ENCODE data around the gene TRO.

The TRO gene

GRCh38 chrX:54920610-54921426, at the start of gene TRO:
TSS of gene TRO (plus strand) at chrX:54920824. CDS start at chrX:54922247, 1,423 bp downstream.
- no peak for DNase-seq (ENCODE audit: low read depth in 2 of 3, low spot score in 2 of 3)

- DNase-seq (ENCODE audit: low read depth in 2 of 3, low spot score in 2 of 3), result no peak
Measured at GRCh38 chrX:54885740-54886139, 34.9 kb upstream of the TRO start.

- DNase-seq (ENCODE audit: low read depth in 2 of 3, low spot score in 2 of 3), result no peak
Measured at GRCh38 chrX:54891573-54891972, 29.1 kb upstream of the TRO start.

GRCh38 chrX:54894159-54894558, 26.5 kb upstream of the TRO start:
- no peak for DNase-seq (ENCODE audit: low read depth in 2 of 3, low spot score in 2 of 3)

- no peak for DNase-seq (ENCODE audit: low read depth in 2 of 3, low spot score in 2 of 3)
Measured at GRCh38 chrX:54909941-54910340, 10.7 kb upstream of the TRO start.

GRCh38 chrX:54921427-54922021, 900 bp downstream of the TRO start:
- DNase-seq (ENCODE audit: low read depth in 2 of 3, low spot score in 2 of 3), result peak in 2 of 3 experiments; percentile 14 to 36

GRCh38 chrX:54922547-54922946, 1.9 kb downstream of the TRO start:
- DNase-seq (ENCODE audit: low read depth in 2 of 3, low spot score in 2 of 3), result no peak

GRCh38 chrX:54923376-54923775, 2.8 kb downstream of the TRO start:
- no peak for DNase-seq (ENCODE audit: low read depth in 2 of 3, low spot score in 2 of 3)

- DNase-seq (ENCODE audit: low read depth in 2 of 3, low spot score in 2 of 3), result no peak
Measured at GRCh38 chrX:54926978-54927377, 6.4 kb downstream of the TRO start.

- no peak for DNase-seq (ENCODE audit: low read depth in 2 of 3, low spot score in 2 of 3)
Measured at GRCh38 chrX:54928876-54929275, 8.3 kb downstream of the TRO start.

- DNase-seq (ENCODE audit: low read depth in 2 of 3, low spot score in 2 of 3), result no peak
Measured at GRCh38 chrX:54930291-54931049, 9.8 kb downstream of the TRO start.

GRCh38 chrX:54931107-54931506, 10.5 kb downstream of the TRO start:
- DNase-seq (ENCODE audit: low read depth in 2 of 3, low spot score in 2 of 3), result no peak

- DNase-seq (ENCODE audit: low read depth in 2 of 3, low spot score in 2 of 3), result no peak
Measured at GRCh38 chrX:54933150-54933826, 12.7 kb downstream of the TRO start.

GRCh38 chrX:54934058-54934457, 13.4 kb downstream of the TRO start:
- DNase-seq (ENCODE audit: low read depth in 2 of 3, low spot score in 2 of 3), result no peak

GRCh38 chrX:54934890-54935289, 14.3 kb downstream of the TRO start:
- DNase-seq (ENCODE audit: low read depth in 2 of 3, low spot score in 2 of 3), result no peak

GRCh38 chrX:54935306-54935705, 14.7 kb downstream of the TRO start:
- DNase-seq (ENCODE audit: low read depth in 2 of 3, low spot score in 2 of 3), result no peak

GRCh38 chrX:54937416-54937815, 16.8 kb downstream of the TRO start:
- no peak for DNase-seq (ENCODE audit: low read depth in 2 of 3, low spot score in 2 of 3)

GRCh38 chrX:54944816-54945215, 24.2 kb downstream of the TRO start:
- DNase-seq (ENCODE audit: low read depth in 2 of 3, low spot score in 2 of 3), result no peak

GRCh38 chrX:54945224-54945623, 24.6 kb downstream of the TRO start:
- DNase-seq (ENCODE audit: low read depth in 2 of 3, low spot score in 2 of 3), result no peak

- DNase-seq (ENCODE audit: low read depth in 2 of 3, low spot score in 2 of 3), result no peak
Measured at GRCh38 chrX:54950730-54951375, 30.2 kb downstream of the TRO start.

- DNase-seq (ENCODE audit: low read depth in 2 of 3, low spot score in 2 of 3), result no peak
Measured at GRCh38 chrX:54961750-54962149, 41.1 kb downstream of the TRO start.
